Neuronal stem cell (in vitro differentiated cells): ENCODE results near the gene CD44.

Source experiments
- DNase-seq: peaks from one replicate; pipeline ENCODE4 v3.0.0-alpha.2; 2013; ENCODE audit warnings: low spot score
- H2AFZ ChIP-seq: one replicate; pipeline ENCODE4 v1.6.1; 2013; ENCODE audit warnings: mild to moderate bottlenecking, low read length, inconsistent platforms
- H2AK5ac ChIP-seq: 2 replicates; pipeline ENCODE4 v1.6.1; 2013; ENCODE audit warnings: low read depth, mild to moderate bottlenecking, inconsistent platforms, low read length, moderate library complexity, mixed read lengths
- H2BK120ac ChIP-seq: 2 replicates; pipeline ENCODE4 v1.6.1; 2013; ENCODE audit warnings: low read depth, mild to moderate bottlenecking, inconsistent platforms, low read length, moderate library complexity, mixed read lengths
- H2BK12ac ChIP-seq: one replicate; pipeline ENCODE4 v1.6.1; 2013; ENCODE audit warnings: low read length, inconsistent platforms
- H2BK15ac ChIP-seq: 2 replicates; pipeline ENCODE4 v1.6.1; 2013; ENCODE audit warnings: mild to moderate bottlenecking, low read length, inconsistent platforms, mixed read lengths
- H2BK5ac ChIP-seq: one replicate; pipeline ENCODE4 v1.6.1; 2013; ENCODE audit warnings: inconsistent platforms, mild to moderate bottlenecking, low read length, moderate library complexity
- H3K14ac ChIP-seq: one replicate; pipeline ENCODE4 v1.6.1; 2013; ENCODE audit warnings: low read length, inconsistent platforms
- H3K18ac ChIP-seq: 2 replicates; pipeline ENCODE4 v1.6.1; 2013; ENCODE audit warnings: low read length, inconsistent platforms
- H3K23ac ChIP-seq: 2 replicates; pipeline ENCODE4 v1.6.1; 2013; ENCODE audit warnings: low read depth, mild to moderate bottlenecking, mixed read lengths, low read length, inconsistent platforms; ENCODE audit not compliant: poor library complexity
- H3K27ac ChIP-seq: replicated peaks from 3 replicates; pipeline ENCODE4 v1.5.1; 2013; ENCODE audit warnings: low read length, inconsistent platforms
- H3K27me3 ChIP-seq, 3 experiments: 2 replicates each; pipeline ENCODE4 v1.6.1; 2013; ENCODE audit warnings: low read length in 3 of 3, mild to moderate bottlenecking in 2 of 3, inconsistent platforms in 1 of 3, low read depth in 1 of 3, mixed read lengths in 1 of 3, moderate library complexity in 1 of 3; ENCODE audit not compliant: control insufficient read depth in 3 of 3, insufficient read depth in 3 of 3
- H3K36me3 ChIP-seq, 2 donors: replicated peaks in 1 of 2; 2 replicates each; pipeline ENCODE4 v1.6.1; 2013; ENCODE audit warnings: low read length in 2 of 2; ENCODE audit not compliant: control insufficient read depth in 2 of 2, insufficient read depth in 2 of 2
- H3K4ac ChIP-seq: 2 replicates; pipeline ENCODE4 v1.6.1; 2013; ENCODE audit warnings: inconsistent platforms, mild to moderate bottlenecking, low read length, moderate library complexity
- H3K4me1 ChIP-seq, 2 donors: 1 replicate in 1 of 2; 2 replicates in 1 of 2; pipeline ENCODE4 v1.6.1; 2013; ENCODE audit warnings: low read length in 2 of 2, low read depth in 1 of 2; ENCODE audit not compliant: control insufficient read depth in 2 of 2, insufficient read depth in 1 of 2
- H3K4me2 ChIP-seq: one replicate; pipeline ENCODE4 v1.6.1; 2013; ENCODE audit warnings: mild to moderate bottlenecking, low read length, inconsistent platforms; ENCODE audit not compliant: insufficient read depth, poor library complexity, severe bottlenecking
- H3K4me3 ChIP-seq, 2 donors: 2 replicates each; pipeline ENCODE4 v1.5.1; 2013; ENCODE audit warnings: low read length in 2 of 2, mild to moderate bottlenecking in 2 of 2, inconsistent platforms in 1 of 2, moderate library complexity in 1 of 2
- H3K79me1 ChIP-seq: one replicate; pipeline ENCODE4 v1.6.1; 2013; ENCODE audit warnings: low read depth, mild to moderate bottlenecking, inconsistent platforms, low read length, moderate library complexity
- H3K9ac ChIP-seq: one replicate; pipeline ENCODE4 v1.6.1; 2013; ENCODE audit warnings: mild to moderate bottlenecking, low read depth, low read length, inconsistent platforms; ENCODE audit not compliant: poor library complexity
- H3K9me3 ChIP-seq, 2 donors: replicated peaks in 1 of 2; 2 replicates each; pipeline versions ENCODE3 to v1.6.1; 2013; ENCODE audit warnings: low read length in 2 of 2, mild to moderate bottlenecking in 2 of 2, inconsistent platforms in 1 of 2, low read depth in 1 of 2, mixed read lengths in 1 of 2, moderate library complexity in 1 of 2; ENCODE audit not compliant: control insufficient read depth in 2 of 2, insufficient read depth in 1 of 2
- H4K8ac ChIP-seq: one replicate; pipeline ENCODE4 v1.6.1; 2013; ENCODE audit warnings: low read depth, mild to moderate bottlenecking, inconsistent platforms, low read length, moderate library complexity
- H4K91ac ChIP-seq: one replicate; pipeline ENCODE4 v1.6.1; 2013; ENCODE audit warnings: low read length, low read depth, mild to moderate bottlenecking, inconsistent platforms; ENCODE audit not compliant: poor library complexity
- WGBS, 2 donors: extraction: QIAGEN DNeasy Blood & Tissue Kit; methylation state at CpG; one replicate each; pipeline ENCODE4 v1.1.7; 2013; ENCODE audit warnings: missing lambda C conversion rate in 2 of 2, mixed read lengths in 1 of 2; ENCODE audit not compliant: insufficient read length in 2 of 2, insufficient replicate concordance in 1 of 2; ENCODE audit errors: extremely low coverage in 2 of 2; 5-methylcytosine and 5-hydroxymethylcytosine counted together

CD44 gene

DNA sequence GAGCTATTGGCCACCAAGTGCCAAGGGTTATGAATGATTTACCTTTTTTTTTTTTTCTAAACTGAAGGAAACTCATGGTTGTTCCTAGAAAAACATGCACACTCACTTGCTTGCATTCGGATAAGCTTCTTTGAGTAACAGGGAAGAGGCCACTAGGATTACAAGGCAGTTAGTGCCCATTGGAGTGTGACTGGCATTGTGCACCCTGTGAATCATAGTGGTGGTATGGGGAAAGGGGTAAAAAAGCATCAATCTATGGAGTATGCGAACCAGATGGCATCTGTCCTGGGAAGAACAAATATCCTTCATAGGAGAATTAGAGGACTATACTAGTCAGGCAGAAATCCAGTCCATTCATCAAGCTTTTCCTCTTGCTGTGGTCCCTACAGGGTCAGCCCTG is 24.2 kb downstream of the CD44 start:
- Histone ChIP-seq H3K14ac (no peak overlapping the region), H2BK120ac (no peak overlapping the region), H2BK15ac (no peak overlapping the region), H3K27ac (no peak overlapping the region), H2AFZ (no peak overlapping the region), H3K4me2 (no peak overlapping the region), H3K23ac (no peak overlapping the region), H4K8ac (no peak overlapping the region), H2BK5ac (no peak overlapping the region), H2AK5ac (no peak overlapping the region), H4K91ac (no peak overlapping the region), H3K36me3 (no peaks in the 10 kb centered on the region), H3K18ac (no peak overlapping the region), H3K4ac (no peak overlapping the region), H2BK12ac (no peak overlapping the region), H3K9me3 (no peaks in the 10 kb centered on the region), H3K9ac (no peak overlapping the region), H3K79me1 (no peaks in the 10 kb centered on the region), H3K4me3 (no peak overlapping the region), H3K4me1 (peaks cover 8 to 21% of the 10 kb centered on the region in 2 donors), H3K27me3 (no peaks in the 10 kb centered on the region)
- no peak for DNase-seq
- WGBS, 2 donors = no CpG with 5 or more reads among the region's 2 CpGs

- Histone ChIP-seq H3K79me1 (no peaks in the 10 kb centered on the region), H2BK15ac (no peak overlapping the region), H2AK5ac (no peak overlapping the region), H3K4me3 (no peak overlapping the region), H3K27ac (no peak overlapping the region), H4K91ac (no peak overlapping the region), H3K4me1 (peaks cover 5 to 16% of the 10 kb centered on the region in 2 donors), H3K27me3 (no peaks in the 10 kb centered on the region), H2BK120ac (no peak overlapping the region), H3K36me3 (no peaks in the 10 kb centered on the region), H3K9ac (no peak overlapping the region), H2AFZ (no peak overlapping the region), H3K9me3 (no peaks in the 10 kb centered on the region), H3K23ac (no peak overlapping the region), H3K4ac (no peak overlapping the region), H3K4me2 (no peak overlapping the region), H2BK12ac (no peak overlapping the region), H3K18ac (no peak overlapping the region), H3K14ac (no peak overlapping the region), H4K8ac (no peak overlapping the region), H2BK5ac (no peak overlapping the region)
- WGBS, 2 donors = no CpG with 5 or more reads among the region's 3 CpGs
- no peak for DNase-seq
These were observed 24.9 kb downstream of the CD44 start for GRCh38 chr11:35163702-35164496.

GRCh38 chr11:35165030-35165422 is 26.1 kb downstream of the CD44 start:
- H3K27ac ChIP-seq = no peak overlapping the region
- H2AK5ac ChIP-seq = no peak overlapping the region
- H3K9me3 ChIP-seq = no peaks in the 10 kb centered on the region
- no peak overlapping the region for H2BK12ac ChIP-seq
- no CpG with 5 or more reads among the region's 1 CpG for WGBS, 2 donors
- H3K4me3 ChIP-seq = no peak overlapping the region
- H2BK120ac ChIP-seq = no peak overlapping the region
- no peak overlapping the region for H2BK15ac ChIP-seq
- H2BK5ac ChIP-seq = no peak overlapping the region
- no peaks in the 10 kb centered on the region for H3K79me1 ChIP-seq
- H4K8ac ChIP-seq = no peak overlapping the region
- H3K36me3 ChIP-seq = no peaks in the 10 kb centered on the region
- H3K4me2 ChIP-seq = no peak overlapping the region
- no peak overlapping the region for H2AFZ ChIP-seq
- H3K9ac ChIP-seq = no peak overlapping the region
- DNase-seq = no peak
- H3K18ac ChIP-seq = no peak overlapping the region
- no peak overlapping the region for H3K14ac ChIP-seq
- H3K4ac ChIP-seq = no peak overlapping the region
- no peaks in the 10 kb centered on the region for H3K27me3 ChIP-seq
- H3K23ac ChIP-seq = no peak overlapping the region
- H4K91ac ChIP-seq = no peak overlapping the region
- peaks cover 5 to 15% of the 10 kb centered on the region in 2 donors for H3K4me1 ChIP-seq

DNA sequence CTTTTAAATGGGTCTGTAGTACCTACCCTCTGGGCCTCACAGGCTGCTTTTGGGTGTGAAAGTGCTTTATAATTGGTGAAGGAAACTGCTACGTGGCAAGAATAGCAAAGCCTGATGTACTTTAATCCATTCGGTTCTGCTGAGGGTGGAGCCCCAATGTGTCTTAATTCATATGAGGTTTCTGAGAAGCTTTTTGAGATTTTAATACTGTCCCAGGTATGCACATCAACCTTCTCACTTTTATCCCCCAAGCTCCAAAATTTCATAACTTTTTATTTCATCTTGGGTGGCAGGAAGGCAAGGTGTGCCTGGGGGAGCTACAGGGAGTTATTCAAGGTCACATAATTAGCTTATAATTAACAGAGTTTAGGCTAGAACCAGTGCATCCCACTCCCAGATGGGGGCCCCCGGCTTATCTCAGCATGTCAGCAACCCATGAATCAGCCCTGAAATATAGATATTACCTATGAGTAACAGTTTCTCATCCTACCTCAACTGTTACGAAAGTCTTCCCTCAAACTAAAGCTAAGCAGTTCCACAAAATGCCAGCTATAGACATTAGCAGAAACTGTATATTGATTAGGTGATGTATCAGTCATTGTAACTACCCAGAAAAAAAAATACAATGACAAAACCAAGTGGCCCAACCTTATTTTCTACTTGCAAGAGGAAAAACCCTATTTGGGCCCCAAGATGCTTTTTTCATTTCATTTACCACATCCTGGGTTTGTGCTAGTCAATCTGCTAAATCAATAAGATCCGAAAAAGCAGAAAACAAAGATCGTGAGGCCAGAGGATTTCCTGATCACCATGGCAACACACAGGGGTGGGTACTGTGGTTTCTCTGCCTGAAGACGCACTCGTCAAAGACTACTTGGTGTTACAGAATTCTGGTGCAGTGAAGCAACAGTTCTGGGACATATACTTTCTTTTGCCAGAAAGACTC is 26.7 kb downstream of the CD44 start:
- Histone ChIP-seq H2BK5ac (no peak overlapping the region), H3K14ac (no peak overlapping the region), H3K36me3 (no peaks in the 10 kb centered on the region), H3K18ac (no peak overlapping the region), H3K23ac (no peak overlapping the region), H2BK120ac (no peak overlapping the region), H3K4me2 (no peak overlapping the region), H3K27ac (no peak overlapping the region), H4K91ac (no peak overlapping the region), H3K4me3 (no peak overlapping the region), H3K27me3 (no peaks in the 10 kb centered on the region), H3K9me3 (no peaks in the 10 kb centered on the region), H2BK15ac (no peak overlapping the region), H3K4me1 (peaks cover 5 to 15% of the 10 kb centered on the region in 2 donors), H2BK12ac (no peak overlapping the region), H2AFZ (peak overlapping the region; percentile 82), H3K79me1 (no peaks in the 10 kb centered on the region), H2AK5ac (no peak overlapping the region), H4K8ac (no peak overlapping the region), H3K9ac (no peak overlapping the region), H3K4ac (no peak overlapping the region)
- WGBS, 2 donors = no CpG with 5 or more reads among the region's 8 CpGs
- no peak for DNase-seq
